Fibroblast of pulmonary artery (primary cell): ENCODE results near the gene THTPA.
A peak's percentile ranks its signal among the peaks of the same experiment; 100 is the strongest.

Experiments used
- DNase-seq: peaks from one replicate; pipeline ENCODE4 v3.0.0-alpha.2; 2010; ENCODE audit warnings: low read depth
- H3K4me3 ChIP-seq: replicated peaks from 2 replicates; pipeline ENCODE4 v1.5.1; 2011; ENCODE audit warnings: low read depth, mild to moderate bottlenecking, control low read depth, low read length, moderate library complexity
- CTCF ChIP-seq: IDR thresholded peaks from 2 replicates; pipeline ENCODE4 v1.5.1; 2011; ENCODE audit warnings: mild to moderate bottlenecking, control low read depth, low read length, inconsistent platforms; ENCODE audit errors: missing control alignments

Gene THTPA

GRCh38 chr14:23555533-23555881 is 564 bp upstream of the THTPA start:
- peak overlapping the region; percentile 91 for H3K4me3 ChIP-seq
- no peak for DNase-seq
- TF ChIP-seq CTCF, result no peak

GRCh38 chr14:23556700-23557440 is 799 bp downstream of the THTPA start:
- TF ChIP-seq CTCF, result no peak
- DNase-seq, result no peak
- peak overlapping the region; percentile 91 for H3K4me3 ChIP-seq

GRCh38 chr14:23557521-23557920 is 1.4 kb downstream of the THTPA start:
- no peak overlapping the region for H3K4me3 ChIP-seq
- DNase-seq, result no peak

GRCh38 chr14:23557946-23558345 is 1.9 kb downstream of the THTPA start:
- no peak for DNase-seq
- no peak for TF ChIP-seq CTCF
- no peak overlapping the region for H3K4me3 ChIP-seq

More at GRCh38 chr14:23557521-23557920, 1.4 kb downstream of the THTPA start:
- TF ChIP-seq CTCF, result no peak

GRCh38 chr14:23558346-23559009 is 2.4 kb downstream of the THTPA start:
- TF ChIP-seq CTCF, result no peak
- no peak overlapping the region for H3K4me3 ChIP-seq
- no peak for DNase-seq

- TF ChIP-seq CTCF, result peak; percentile 94
- DNase-seq, result peak; percentile 67
- H3K4me3 ChIP-seq, result no peak overlapping the region
These were observed 3.2 kb downstream of the THTPA start for GRCh38 chr14:23559010-23559925.
